ENCODE data around the gene GNAQ.
A peak's percentile ranks its signal among the peaks of the same experiment; 100 is the strongest.

GNAQ gene

GRCh38 chr9:78000221-78000620 is 31.4 kb downstream of the GNAQ start:
- DNase-seq = no peak

- DNase-seq = no peak
These were observed 32.4 kb downstream of the GNAQ start for GRCh38 chr9:77999231-77999631.

- no peak for DNase-seq
These were observed 33.9 kb downstream of the GNAQ start for GRCh38 chr9:77997611-77998284.

- no peak for DNase-seq
These were observed 34.9 kb downstream of the GNAQ start for GRCh38 chr9:77996696-77997095.

GRCh38 chr9:77991191-77991590 is 40.4 kb downstream of the GNAQ start:
- no peak for DNase-seq

GRCh38 chr9:77989909-77990308 is 41.7 kb downstream of the GNAQ start:
- DNase-seq = no peak

GRCh38 chr9:77989458-77989857 is 42.2 kb downstream of the GNAQ start:
- DNase-seq = no peak

GRCh38 chr9:77988630-77989029 is 43.0 kb downstream of the GNAQ start:
- no peak for DNase-seq

GRCh38 chr9:77987880-77988525 is 43.6 kb downstream of the GNAQ start:
- DNase-seq = no peak

GRCh38 chr9:77987081-77987656 is 44.4 kb downstream of the GNAQ start:
- DNase-seq = no peak

GRCh38 chr9:77985996-77986395 is 45.6 kb downstream of the GNAQ start:
- DNase-seq = no peak

GRCh38 chr9:77983320-77983662 is 48.3 kb downstream of the GNAQ start:
- DNase-seq = no peak

- no peak for DNase-seq
These were observed 48.9 kb downstream of the GNAQ start for GRCh38 chr9:77982581-77983319.

GRCh38 chr9:77981907-77982306 is 49.7 kb downstream of the GNAQ start:
- no peak for DNase-seq

GRCh38 chr9:77981332-77981731 is 50.3 kb downstream of the GNAQ start:
- no peak for DNase-seq

- DNase-seq = no peak
These were observed 51.0 kb downstream of the GNAQ start for GRCh38 chr9:77980622-77981021.

GRCh38 chr9:77978086-77978781 is 53.4 kb downstream of the GNAQ start:
- DNase-seq = no peak

- peak; percentile 41 for DNase-seq
These were observed 54.4 kb downstream of the GNAQ start for GRCh38 chr9:77977210-77977611.

GRCh38 chr9:77975806-77976205 is 55.8 kb downstream of the GNAQ start:
- no peak for DNase-seq

GRCh38 chr9:77975036-77975435 is 56.6 kb downstream of the GNAQ start:
- DNase-seq = no peak

GRCh38 chr9:77974434-77974833 is 57.2 kb downstream of the GNAQ start:
- no peak for DNase-seq

- no peak for DNase-seq
These were observed 62.5 kb downstream of the GNAQ start for GRCh38 chr9:77969083-77969482.

GRCh38 chr9:77968506-77968905 is 63.1 kb downstream of the GNAQ start:
- DNase-seq = no peak

Measured in activated CD4-positive, alpha-beta T cell treated with anti-CD3 and anti-CD28 coated beads, Interleukin-2, amount 50 U/mL, for 1 hour (primary cell).